Measurements from ENCODE around the gene KRTAP6-2. TPM values are rescaled to one million over a fixed set of nuclear protein-coding genes. Genes with fewer than 3 reads are reported as not detected.

Gene KRTAP6-2
- not detected for total RNA-seq

GRCh38 chr21:30598802-30599201 lies at the start of gene KRTAP6-2:
Gene KRTAP6-2 (minus strand): TSS chr21:30598902. CDS start chr21:30598874, 28 bp downstream.
- no peak for DNase-seq

GRCh38 chr21:30646904-30647414 lies 48.3 kb upstream of the KRTAP6-2 start:
- no peak for DNase-seq

DNA sequence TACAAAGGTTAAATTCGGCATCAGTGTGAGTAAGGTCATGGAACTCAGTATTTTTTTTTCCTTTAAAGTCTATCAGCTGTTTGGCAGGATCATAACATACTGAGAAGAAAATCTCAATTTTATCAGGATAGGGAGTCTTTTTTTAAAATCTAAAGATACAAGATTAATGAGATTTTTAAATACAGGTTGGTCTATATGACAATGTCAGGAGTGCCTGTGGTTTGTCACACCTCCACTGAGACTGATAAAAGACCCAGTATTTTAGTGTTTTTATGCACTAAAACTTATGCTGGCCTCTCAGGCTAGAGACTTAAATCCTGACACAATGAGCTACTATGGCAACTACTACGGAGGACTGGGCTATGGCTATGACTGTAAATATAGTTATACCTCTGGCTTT lies 43.9 kb upstream of the KRTAP6-2 start, which contains the start of gene KRTAP20-3:
TSS of gene KRTAP20-3 (plus strand) at position 301 of the 400 bp plus-strand sequence.
- no peak for DNase-seq

DNA sequence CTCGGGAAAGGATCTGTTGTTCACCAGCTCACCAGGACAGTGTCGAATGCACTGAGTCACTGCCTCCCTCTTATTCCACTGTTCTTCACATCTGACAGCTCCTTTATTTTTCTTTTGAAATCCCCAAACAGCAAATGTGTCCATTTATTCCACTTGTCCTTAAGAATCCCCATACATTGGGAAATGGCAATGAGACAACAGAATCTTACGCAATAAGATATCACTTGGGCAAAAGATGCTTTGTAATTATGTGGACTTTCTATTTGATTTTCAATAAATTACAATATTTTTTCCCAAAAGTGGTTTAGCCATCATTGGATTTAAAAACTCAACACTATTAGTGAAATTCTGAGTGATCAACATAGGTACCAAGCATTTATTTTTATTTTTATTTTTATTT lies 40.0 kb upstream of the KRTAP6-2 start:
- DNase-seq = no peak

- DNase-seq = no peak
Measured at GRCh38 chr21:30634906-30635305, 36.2 kb upstream of the KRTAP6-2 start, which contains the start of gene KRTAP20-2. Gene KRTAP20-2 (plus strand): TSS chr21:30635206. CDS start chr21:30635264, 58 bp downstream.

- no peak for DNase-seq
Measured at GRCh38 chr21:30629200-30629599, 30.5 kb upstream of the KRTAP6-2 start.

GRCh38 chr21:30628109-30628508 lies 29.4 kb upstream of the KRTAP6-2 start:
- no peak for DNase-seq

- no peak for DNase-seq
Measured at GRCh38 chr21:30625449-30626165, 26.9 kb upstream of the KRTAP6-2 start.

- no peak for DNase-seq
Measured at GRCh38 chr21:30623362-30623761, 24.7 kb upstream of the KRTAP6-2 start.

DNA sequence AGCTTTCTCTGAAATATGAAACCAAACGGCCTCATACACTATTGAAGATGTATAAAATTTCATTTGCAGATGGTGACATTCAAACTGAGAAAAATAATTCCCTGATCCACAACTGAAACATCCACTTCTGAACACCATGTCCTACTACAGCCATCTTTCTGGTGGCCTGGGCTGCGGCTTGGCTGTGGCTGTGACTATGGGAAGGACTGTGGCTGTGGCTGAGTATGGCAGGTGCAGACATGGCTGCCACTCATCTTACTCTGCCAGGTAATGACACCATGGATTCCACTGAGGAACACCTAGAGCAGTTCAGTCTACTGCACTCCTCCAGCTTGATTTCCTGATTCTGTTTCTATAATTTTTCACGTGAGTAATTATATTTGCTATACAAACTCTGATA lies 21.8 kb upstream of the KRTAP6-2 start, which contains the start of gene KRTAP20-4:
TSS of gene KRTAP20-4 (plus strand) at position 106 of the 400 bp plus-strand sequence.
- DNase-seq = no peak

DNA sequence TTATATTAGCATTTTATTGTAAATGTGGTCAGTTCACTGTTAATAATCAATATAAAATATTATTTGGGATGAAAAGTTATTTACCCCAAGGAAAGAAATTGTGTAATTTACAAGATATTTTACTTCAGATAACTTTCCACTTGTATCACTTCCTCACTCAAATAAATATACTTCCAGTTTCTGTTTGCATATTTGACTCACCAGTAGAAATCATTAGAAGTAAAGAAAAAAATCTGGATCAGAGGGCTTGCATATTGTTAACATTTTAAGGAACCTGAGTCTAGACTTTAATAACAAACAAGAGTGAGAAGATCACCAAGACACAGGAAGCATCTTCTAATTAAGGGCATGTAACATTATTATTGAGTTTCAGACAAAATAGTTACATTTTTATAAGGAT lies 21.4 kb upstream of the KRTAP6-2 start:
- no peak for DNase-seq

DNA sequence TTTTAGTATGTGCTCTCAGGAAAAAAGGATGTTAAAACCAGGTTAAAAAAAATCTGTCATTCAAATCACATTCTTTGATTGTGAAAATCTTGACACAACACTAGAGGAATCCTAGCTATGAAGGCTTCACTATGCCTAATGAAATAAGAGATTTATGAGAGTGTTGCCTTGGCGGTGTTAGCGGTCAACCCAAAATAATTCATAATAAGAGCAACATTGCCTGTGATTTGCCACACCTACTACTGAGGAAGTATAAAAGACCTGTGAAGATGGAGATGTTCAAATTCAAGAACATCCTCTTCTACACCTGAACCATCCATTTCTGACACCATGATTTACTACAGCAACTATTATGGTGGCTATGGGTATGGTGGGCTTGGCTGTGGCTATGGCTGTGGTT lies 17.4 kb upstream of the KRTAP6-2 start, which contains the start of gene KRTAP20-1:
TSS of gene KRTAP20-1 (plus strand) at position 301 of the 400 bp plus-strand sequence. CDS start at position 331, 30 bp downstream.
- no peak for DNase-seq

DNA sequence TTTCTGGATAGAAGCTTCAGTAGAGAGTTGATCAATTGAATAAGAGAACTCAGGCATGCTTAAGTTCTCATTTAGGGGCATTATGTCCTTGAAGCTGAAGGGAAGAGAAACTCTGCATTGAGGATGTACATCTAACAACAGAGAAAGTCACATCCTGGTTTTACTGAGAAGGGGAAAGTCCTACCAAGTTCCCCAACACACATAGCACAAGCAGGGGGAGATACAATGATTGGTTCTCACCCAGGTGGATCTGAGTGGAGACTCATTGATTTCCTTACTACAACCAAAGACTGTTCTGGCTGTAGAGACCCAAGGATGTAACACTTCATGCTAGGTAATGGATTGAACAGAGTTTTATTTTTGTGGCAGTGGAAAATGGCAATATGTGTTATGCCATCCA lies 16.5 kb upstream of the KRTAP6-2 start:
- DNase-seq = no peak

GRCh38 chr21:30613836-30614235 lies 15.1 kb upstream of the KRTAP6-2 start, which contains the start of gene KRTAP6-1:
Gene KRTAP6-1 (minus strand): TSS chr21:30613930. CDS start chr21:30613904, 26 bp downstream.
- no peak for DNase-seq

DNA sequence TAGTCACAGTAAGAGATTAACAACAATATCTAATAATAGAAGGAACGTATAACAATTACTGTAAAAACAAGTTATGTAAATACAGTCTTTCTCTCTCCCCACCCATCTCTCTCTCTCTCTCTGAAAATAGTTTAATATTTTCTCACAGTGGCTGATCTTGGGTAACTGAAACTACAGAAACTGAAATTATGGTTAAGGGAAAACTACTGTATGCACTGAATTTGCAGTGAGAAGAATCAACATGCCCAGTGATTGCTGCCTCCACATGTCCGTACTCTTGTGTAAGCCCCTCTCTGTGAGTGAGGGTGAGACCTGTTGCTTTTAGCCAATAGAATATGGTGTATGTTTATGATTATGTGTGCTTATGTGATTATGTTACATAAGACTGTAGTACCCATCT lies 13.4 kb upstream of the KRTAP6-2 start:
- no peak for DNase-seq

DNA sequence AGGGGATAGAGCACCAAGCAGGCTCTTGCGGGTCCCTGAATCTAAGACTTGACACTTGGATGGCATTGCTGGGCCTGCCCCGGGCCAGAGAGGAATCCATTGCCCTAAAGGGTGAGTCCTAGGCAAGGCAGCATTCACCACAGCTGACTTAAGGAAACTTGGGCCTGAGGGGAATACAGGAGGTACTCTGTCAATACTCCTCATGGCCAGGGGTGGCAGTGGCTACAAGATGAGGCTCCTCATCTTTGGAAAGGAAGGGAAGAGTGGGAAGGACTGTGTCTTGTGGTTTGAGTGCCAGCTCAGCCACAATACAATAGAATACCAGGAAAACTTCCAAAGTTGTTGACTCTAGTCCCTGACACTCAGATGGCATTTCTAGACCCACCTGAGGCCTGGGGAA lies 7.3 kb upstream of the KRTAP6-2 start:
- no peak for DNase-seq

DNA sequence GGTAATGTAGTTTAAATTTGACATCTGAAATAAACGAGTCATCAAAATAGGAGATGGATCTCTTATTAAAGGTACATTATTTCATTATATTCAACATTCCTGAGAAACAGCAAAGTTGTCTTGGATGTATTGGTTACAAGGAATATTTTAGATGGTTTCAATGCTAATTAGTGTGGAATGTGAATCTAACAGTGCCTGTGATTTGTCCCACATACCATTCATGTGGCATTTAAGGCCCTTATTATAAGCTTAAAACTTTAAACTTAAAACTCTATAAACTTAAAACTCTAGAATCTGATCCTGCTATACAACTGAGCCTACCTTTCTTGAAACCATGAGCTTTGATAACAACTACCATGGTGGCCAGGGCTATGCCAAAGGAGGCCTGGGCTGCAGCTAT lies 2.1 kb upstream of the KRTAP6-2 start, which contains the start of gene KRTAP22-1:
TSS of gene KRTAP22-1 (plus strand) at position 301 of the 400 bp plus-strand sequence.
- DNase-seq = no peak

DNA sequence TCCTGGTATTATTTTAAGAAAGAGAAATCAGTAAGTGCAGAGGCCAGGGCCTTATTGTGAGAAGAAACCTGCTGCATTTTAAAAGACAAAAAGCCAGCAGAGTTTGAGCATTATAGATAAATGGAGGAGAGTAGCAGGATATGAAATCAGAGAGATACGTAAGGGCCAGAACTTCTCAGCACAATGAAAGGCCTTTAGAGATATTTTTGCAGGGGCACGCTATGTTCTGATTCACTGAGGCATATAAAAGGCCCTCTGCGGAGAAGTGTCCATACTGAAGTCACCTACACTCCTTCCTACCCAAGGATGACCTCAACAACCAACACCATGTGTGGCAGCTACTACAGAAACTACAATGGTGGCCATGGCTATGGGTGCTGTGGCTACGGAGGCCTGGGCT lies 6.6 kb downstream of the KRTAP6-2 start, which contains the start of gene KRTAP6-3:
TSS of gene KRTAP6-3 (plus strand) at position 301 of the 400 bp plus-strand sequence. CDS start at position 307, 6 bp downstream.
- DNase-seq = no peak

DNA sequence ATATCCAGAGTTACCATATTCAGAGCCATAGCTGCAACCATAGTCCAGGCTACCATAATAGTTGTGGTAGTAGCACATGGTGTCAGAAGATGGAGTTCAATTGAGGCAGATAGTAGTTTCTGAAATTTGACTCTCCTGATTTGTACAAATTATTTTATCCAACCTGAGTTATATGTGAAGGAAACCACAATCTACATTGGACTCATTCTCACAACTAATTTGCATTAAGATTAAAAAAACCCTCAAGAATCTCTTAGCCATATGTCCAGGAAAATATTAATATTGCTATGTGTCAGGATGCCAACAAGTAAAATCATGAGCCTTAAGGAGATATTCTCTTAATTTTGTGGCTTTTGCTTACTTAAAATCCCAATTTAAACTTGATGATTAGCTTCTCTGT lies 8.4 kb downstream of the KRTAP6-2 start, which contains the start of gene KRTAP22-2:
TSS of gene KRTAP22-2 (minus strand) at position 101 of the 400 bp plus-strand sequence.
- DNase-seq = no peak

- DNase-seq = no peak
Measured at GRCh38 chr21:30582870-30583269, 15.8 kb downstream of the KRTAP6-2 start.

DNA sequence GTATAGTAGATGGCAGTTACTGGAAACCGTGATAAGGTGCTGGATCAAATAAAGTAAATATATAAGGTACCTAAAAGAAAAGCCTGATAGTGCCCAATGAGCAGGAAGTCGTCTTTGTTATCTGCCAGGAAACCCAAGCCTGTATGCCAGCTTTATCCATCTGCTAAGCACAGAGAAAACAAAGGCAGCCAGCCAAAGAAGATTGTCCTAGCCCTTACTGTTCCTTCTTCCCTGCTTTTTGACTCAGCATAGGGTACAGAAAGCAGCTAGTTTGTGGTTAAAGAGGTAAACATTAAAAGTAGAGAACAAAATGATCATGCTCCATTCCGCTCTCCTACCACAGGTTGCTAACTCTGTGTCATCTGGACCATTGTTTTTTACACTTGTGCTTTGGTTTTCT lies 18.6 kb downstream of the KRTAP6-2 start:
- DNase-seq = no peak

- DNase-seq = no peak
Measured at GRCh38 chr21:30579346-30579745, 19.4 kb downstream of the KRTAP6-2 start.

GRCh38 chr21:30577766-30578165 lies 20.9 kb downstream of the KRTAP6-2 start:
- DNase-seq = no peak

DNA sequence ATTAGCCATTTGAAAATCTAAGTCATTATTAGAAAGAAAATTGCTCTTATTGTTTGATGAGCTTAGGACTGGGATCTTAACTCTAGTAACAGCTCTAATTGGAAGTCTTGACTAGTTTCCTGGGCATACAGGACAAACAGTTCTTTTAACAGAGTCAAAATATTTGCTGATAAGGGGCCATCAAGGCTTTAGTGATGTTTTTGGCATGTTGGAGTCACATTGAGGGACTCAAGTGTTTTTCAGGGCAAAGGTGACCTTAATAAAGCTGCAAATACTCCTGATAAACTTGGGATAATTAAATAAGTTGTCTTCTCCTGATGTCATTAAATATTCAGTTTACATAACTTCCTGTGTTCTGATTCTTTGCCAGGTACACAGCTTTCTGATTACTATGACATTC lies 31.1 kb downstream of the KRTAP6-2 start:
- no peak for DNase-seq

Data from effector CD4-positive, alpha-beta T cell (primary cell).